DOHH2 (cell line): ENCODE results near the gene KDM4C.

Experiments
- H3F3A ChIP-seq: fragments of 200-600 bp; sonication (generic), shearing (Covaris generic); 2 replicates; pipeline ENCODE4 v1.6.0; 2016; ENCODE audit warnings: antibody characterized with exemption, mild to moderate bottlenecking; ENCODE audit not compliant: control insufficient read depth, insufficient read depth
- H3K27ac ChIP-seq: fragments of 200-600 bp; sonication (generic); 2 replicates; pipeline ENCODE4 v1.5.1; 2014; ENCODE audit warnings: low read depth, mild to moderate bottlenecking, low read length, moderate library complexity
- H3K27me3 ChIP-seq: fragments of 200-600 bp; sonication (generic); 2 replicates; pipeline ENCODE4 v1.6.1; 2014; ENCODE audit warnings: mild to moderate bottlenecking, low read length, mixed read lengths; ENCODE audit not compliant: control insufficient read depth
- H3K36me3 ChIP-seq: fragments of 200-600 bp; sonication (generic); 2 replicates; pipeline ENCODE4 v1.6.1; 2014; ENCODE audit warnings: mild to moderate bottlenecking, low read length, moderate library complexity, mixed read lengths; ENCODE audit not compliant: control insufficient read depth
- H3K4me1 ChIP-seq: fragments of 200-600 bp; sonication (generic); 2 replicates; pipeline ENCODE4 v1.6.1; 2014; ENCODE audit warnings: mild to moderate bottlenecking, low read length, mixed read lengths; ENCODE audit not compliant: control insufficient read depth
- H3K4me2 ChIP-seq: fragments of 200-600 bp; sonication (generic); 2 replicates; pipeline ENCODE4 v1.6.0; 2014; ENCODE audit warnings: mild to moderate bottlenecking, low read length, moderate library complexity
- H3K4me3 ChIP-seq: fragments of 200-600 bp; sonication (generic); 2 replicates; pipeline ENCODE4 v1.5.1; 2014; ENCODE audit warnings: mild to moderate bottlenecking, low read length, mixed read lengths
- H3K79me2 ChIP-seq: fragments of 200-600 bp; sonication (generic); 2 replicates; pipeline ENCODE4 v1.6.1; 2014; ENCODE audit warnings: mild to moderate bottlenecking, low read length, mixed read lengths; ENCODE audit not compliant: control insufficient read depth
- H3K9me2 ChIP-seq: fragments of 200-600 bp; sonication (generic); replicated peaks from 2 replicates; pipeline ENCODE4 v1.6.1; 2014; ENCODE audit warnings: mild to moderate bottlenecking, low read length, mixed read lengths; ENCODE audit not compliant: control insufficient read depth
- H3K9me3 ChIP-seq: fragments of 200-600 bp; sonication (generic); 2 replicates; pipeline ENCODE4 v1.6.1; 2014; ENCODE audit warnings: antibody characterized with exemption, low read length, mixed read lengths; ENCODE audit not compliant: control insufficient read depth, insufficient read depth
- H4K20me1 ChIP-seq: fragments of 200-600 bp; sonication (generic); 2 replicates; pipeline ENCODE4 v1.6.0; 2014; ENCODE audit warnings: low read depth, mild to moderate bottlenecking, antibody characterized with exemption, low read length, moderate library complexity; ENCODE audit not compliant: control insufficient read depth, insufficient read depth
- CTCF ChIP-seq: fragments of 200-600 bp; sonication (generic); IDR thresholded peaks from one replicate; pipeline ENCODE4 v1.5.1; 2014; ENCODE audit warnings: antibody characterized with exemption, mild to moderate bottlenecking, low read depth, low read length; ENCODE audit not compliant: poor library complexity, severe bottlenecking
- EZH2phosphoT487 ChIP-seq: fragments of 200-600 bp; sonication (generic); IDR thresholded peaks from 2 replicates; pipeline ENCODE4 v1.6.1; 2017; ENCODE audit warnings: borderline replicate concordance, mild to moderate bottlenecking, antibody characterized with exemption, low read length, moderate library complexity, mixed read lengths

Gene KDM4C

GRCh38 chr9:7163932-7164331 is 406.2 kb downstream of the KDM4C start:
- Histone ChIP-seq H3K27me3 (no peaks in the 10 kb centered on the region), H3K9me2 (no peaks in the 10 kb centered on the region), H3K27ac (no peak overlapping the region), H3K4me1 (no peaks in the 10 kb centered on the region), H3K36me3 (peaks cover 3% of the 10 kb centered on the region; the same call in 1 of the 2 replicates), H3K9me3 (no peaks in the 10 kb centered on the region), H3K4me2 (no peak overlapping the region), H3F3A (no peaks in the 10 kb centered on the region), H3K4me3 (no peak overlapping the region), H4K20me1 (no peaks in the 10 kb centered on the region), H3K79me2 (no peaks in the 10 kb centered on the region)
- no peak for TF ChIP-seq CTCF
- no peak for TF ChIP-seq EZH2phosphoT487

GRCh38 chr9:7164440-7165330 is 406.9 kb downstream of the KDM4C start:
- TF ChIP-seq EZH2phosphoT487 (no peak), CTCF (no peak)
- Histone ChIP-seq H3K9me2 (no peaks in the 10 kb centered on the region), H3F3A (no peaks in the 10 kb centered on the region), H3K4me3 (no peak overlapping the region), H3K36me3 (peaks cover 4% of the 10 kb centered on the region), H3K9me3 (no peaks in the 10 kb centered on the region), H3K4me1 (no peaks in the 10 kb centered on the region), H4K20me1 (no peaks in the 10 kb centered on the region), H3K27me3 (no peaks in the 10 kb centered on the region), H3K4me2 (no peak overlapping the region), H3K79me2 (no peaks in the 10 kb centered on the region), H3K27ac (no peak overlapping the region)

- Histone ChIP-seq H3K36me3 (peaks cover 8% of the 10 kb centered on the region), H3K27me3 (no peaks in the 10 kb centered on the region), H3K27ac (no peak overlapping the region), H3F3A (no peaks in the 10 kb centered on the region), H3K4me3 (no peak overlapping the region), H3K4me2 (no peak overlapping the region), H3K79me2 (no peaks in the 10 kb centered on the region), H3K9me3 (no peaks in the 10 kb centered on the region), H3K4me1 (no peaks in the 10 kb centered on the region), H3K9me2 (no peaks in the 10 kb centered on the region), H4K20me1 (no peaks in the 10 kb centered on the region)
- TF ChIP-seq EZH2phosphoT487 (no peak), CTCF (no peak)
These were observed 407.7 kb downstream of the KDM4C start for GRCh38 chr9:7165331-7165975.
